HEK293 (cell line): ENCODE data around the gene BMP5.

ENCODE experiments used
- CTCF ChIA-PET: fragments of 350-600 bp; formaldehyde crosslinking; extraction: SDS; loops from one replicate; lab custom pipeline; 2021; ENCODE audit warnings: antibody characterized with exemption; lab: Yijun Ruan, JAX
- POLR2A ChIA-PET: fragments of 300-600 bp; formaldehyde crosslinking; extraction: SDS; loops from one replicate; lab custom pipeline; 2020; ENCODE audit warnings: antibody characterized with exemption, inconsistent platforms; lab: Yijun Ruan, JAX
- H3K27ac ChIP-seq: fragments of 200-500 bp; sonication (Bioruptor generic); 2 replicates; pipeline ENCODE4 v1.5.1; 2014; ENCODE audit warnings: low read depth, low read length, control low read depth, inconsistent platforms; ENCODE audit errors: extremely low read depth
- H3K36me3 ChIP-seq, 2 experiments: fragments of 200-500 bp in 1 of 2; sonication (Bioruptor generic) in 1 of 2; 1 replicate in 1 of 2; 2 replicates in 1 of 2; pipeline ENCODE4 v1.5.1; 2014 to 2017; ENCODE audit warnings: inconsistent platforms in 2 of 2, low read length in 2 of 2; ENCODE audit not compliant: control insufficient read depth in 2 of 2, insufficient read depth in 1 of 2
- H3K4me1 ChIP-seq: fragments of 200-500 bp; sonication (Bioruptor generic); 2 replicates; pipeline ENCODE4 v1.5.1; 2014; ENCODE audit warnings: mild to moderate bottlenecking, low read length, inconsistent platforms; ENCODE audit not compliant: control insufficient read depth, insufficient read depth
- H3K4me3 ChIP-seq: 2 replicates; pipeline ENCODE4 v1.5.1; 2011; ENCODE audit warnings: low read depth, mild to moderate bottlenecking, control low read depth, low read length, moderate library complexity
- H3K9me3 ChIP-seq: fragments of 200-500 bp; sonication (Bioruptor generic); 2 replicates; pipeline ENCODE4 v1.5.1; 2014; ENCODE audit warnings: low read depth, low read length, inconsistent platforms; ENCODE audit not compliant: control insufficient read depth, insufficient read depth
- ELK4 ChIP-seq: IDR thresholded peaks from 2 replicates; pipeline ENCODE4 v1.6.1; 2011; ENCODE audit warnings: mild to moderate bottlenecking, low read depth, low read length, borderline replicate concordance
- GLI2 ChIP-seq: fragments of 450-650 bp; formaldehyde crosslinking; IDR thresholded peaks from 2 replicates; pipeline ENCODE4; 2017; ENCODE audit warnings: missing biosample characterization, missing genetic modification characterization, low read depth, borderline replicate concordance
- GLI4 ChIP-seq: fragments of 450-650 bp; formaldehyde crosslinking; IDR thresholded peaks from 2 replicates; pipeline ENCODE4 v1.5.1; 2016; ENCODE audit warnings: missing biosample characterization, missing genetic modification characterization
- GLIS2 ChIP-seq: fragments of 450-650 bp; formaldehyde crosslinking; IDR thresholded peaks from 2 replicates; pipeline ENCODE4 v1.5.1; 2016; ENCODE audit warnings: missing biosample characterization, missing genetic modification characterization
- MYNN ChIP-seq: fragments of 450-650 bp; formaldehyde crosslinking; IDR thresholded peaks from 2 replicates; pipeline ENCODE4 v1.5.1; 2016; ENCODE audit warnings: missing biosample characterization, missing genetic modification characterization, borderline replicate concordance
- PRDM10 ChIP-seq: fragments of 450-650 bp; formaldehyde crosslinking; IDR thresholded peaks from 2 replicates; pipeline ENCODE4 v1.5.1; 2016; ENCODE audit warnings: missing biosample characterization, missing genetic modification characterization
- SP7 ChIP-seq: fragments of 450-650 bp; formaldehyde crosslinking; IDR thresholded peaks from 2 replicates; pipeline ENCODE4 v1.5.1; 2016; ENCODE audit warnings: missing biosample characterization, missing genetic modification characterization
- TRIM28 ChIP-seq: IDR thresholded peaks from 2 replicates; pipeline ENCODE4 v1.6.1; 2011; ENCODE audit warnings: low read length, control low read depth, borderline replicate concordance
- ZBTB11 ChIP-seq: fragments of 450-650 bp; formaldehyde crosslinking; conservative IDR thresholded peaks from 2 replicates; pipeline ENCODE4 v1.5.1; 2016; ENCODE audit warnings: low read depth, missing biosample characterization, missing genetic modification characterization
- ZBTB17 ChIP-seq: fragments of 450-650 bp; formaldehyde crosslinking; IDR thresholded peaks from 2 replicates; pipeline ENCODE4 v1.5.1; 2016; ENCODE audit warnings: missing biosample characterization, missing genetic modification characterization
- ZBTB48 ChIP-seq: fragments of 450-650 bp; formaldehyde crosslinking; IDR thresholded peaks from 2 replicates; pipeline ENCODE4 v1.5.1; 2016; ENCODE audit warnings: missing biosample characterization, missing genetic modification characterization
- ZFP37 ChIP-seq: fragments of 450-650 bp; formaldehyde crosslinking; IDR thresholded peaks from 2 replicates; pipeline ENCODE4 v1.5.1; 2016; ENCODE audit warnings: missing biosample characterization, missing genetic modification characterization
- ZNF169 ChIP-seq: fragments of 450-650 bp; formaldehyde crosslinking; IDR thresholded peaks from 2 replicates; pipeline ENCODE4 v1.5.1; 2016; ENCODE audit warnings: missing biosample characterization, missing genetic modification characterization
- ZNF292 ChIP-seq: fragments of 450-650 bp; formaldehyde crosslinking; IDR thresholded peaks from 2 replicates; pipeline ENCODE4 v1.5.1; 2016; ENCODE audit warnings: low read depth, missing biosample characterization, missing genetic modification characterization, borderline replicate concordance
- ZNF302 ChIP-seq: fragments of 450-650 bp; formaldehyde crosslinking; IDR thresholded peaks from 2 replicates; pipeline ENCODE4 v1.5.1; 2016; ENCODE audit warnings: missing biosample characterization, missing genetic modification characterization, low read depth
- ZNF335 ChIP-seq: fragments of 450-650 bp; formaldehyde crosslinking; conservative IDR thresholded peaks from 2 replicates; pipeline ENCODE4 v1.5.1; 2016; ENCODE audit warnings: missing biosample characterization, missing genetic modification characterization
- ZNF580 ChIP-seq: fragments of 450-650 bp; formaldehyde crosslinking; IDR thresholded peaks from 2 replicates; pipeline ENCODE4 v1.5.1; 2016; ENCODE audit warnings: missing biosample characterization, missing genetic modification characterization
- ZNF600 ChIP-seq: fragments of 450-650 bp; formaldehyde crosslinking; IDR thresholded peaks from 2 replicates; pipeline ENCODE4 v1.5.1; 2016; ENCODE audit warnings: missing biosample characterization, missing genetic modification characterization
- ZNF768 ChIP-seq: fragments of 450-650 bp; formaldehyde crosslinking; IDR thresholded peaks from 2 replicates; pipeline ENCODE4 v1.5.1; 2018; ENCODE audit warnings: missing biosample characterization, mild to moderate bottlenecking, missing genetic modification characterization
- ZSCAN18 ChIP-seq: fragments of 450-650 bp; formaldehyde crosslinking; IDR thresholded peaks from 2 replicates; pipeline ENCODE4 v1.5.1; 2016; ENCODE audit warnings: missing biosample characterization, missing genetic modification characterization

The BMP5 gene

GRCh38 chr6:55782275-55782674 is 93.1 kb downstream of the BMP5 start:
- H3K4me3 ChIP-seq = no peak overlapping the region
- TF ChIP-seq PRDM10 (tag by site-specific recombination) = no peak
- TF ChIP-seq GLIS2 (tag by site-specific recombination) = no peak
- TF ChIP-seq ZNF302 (tag by site-specific recombination) = no peak
- TF ChIP-seq GLI4 = no peak
- no peak for TF ChIP-seq SP7 (tag by site-specific recombination)
- TF ChIP-seq ZSCAN18 (tag by site-specific recombination) = no peak
- TF ChIP-seq TRIM28 = no peak
- no peak for TF ChIP-seq ZBTB17
- no peak for TF ChIP-seq ZNF169
- TF ChIP-seq ZFP37 (tag by site-specific recombination) = no peak
- no peak for TF ChIP-seq ZNF335
- no peak for TF ChIP-seq ZNF600 (tag by site-specific recombination)
- TF ChIP-seq ZBTB48 (tag by site-specific recombination) = no peak
- TF ChIP-seq ELK4 = no peak
- TF ChIP-seq ZNF292 = no peak
- TF ChIP-seq ZBTB11 (tag by site-specific recombination) = no peak
- no peak for TF ChIP-seq MYNN
- no peak for TF ChIP-seq ZNF768 (tag by site-specific recombination)
- no peak for TF ChIP-seq ZNF580 (tag by site-specific recombination)
- TF ChIP-seq GLI2 (tag by site-specific recombination) = no peak
- H3K9me3 ChIP-seq = no peaks in the 10 kb centered on the region
- CTCF ChIA-PET = no interaction called here
- no peaks in the 10 kb centered on the region for H3K4me1 ChIP-seq
- no peak overlapping the region for H3K27ac ChIP-seq
- POLR2A ChIA-PET = no interaction called here
- no peaks in the 10 kb centered on the region for H3K36me3 ChIP-seq
